ENCODE results near the gene ARHGAP40.

ARHGAP40 gene

DNA sequence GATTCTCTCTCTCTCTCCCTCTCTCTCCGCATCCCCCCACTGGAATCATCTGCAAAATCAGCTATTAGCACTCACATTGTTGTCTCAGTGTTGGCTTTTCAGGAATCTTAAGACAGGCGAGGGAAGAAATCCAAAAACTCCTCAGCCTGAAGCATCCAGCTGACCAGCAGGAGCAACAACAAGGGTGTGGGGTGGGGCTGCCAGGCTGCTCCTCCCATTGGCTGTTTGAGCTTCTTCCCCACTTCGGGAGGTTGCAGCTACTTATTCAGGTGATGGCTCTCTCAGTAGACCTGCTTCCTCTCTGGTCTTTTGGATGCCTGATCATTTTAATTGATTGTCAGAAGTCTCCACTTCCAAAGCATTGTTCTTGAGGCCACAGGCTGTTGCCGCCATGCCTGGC lies 98.5 kb downstream of the ARHGAP40 start:
- ChIA-PET POLR2A (no interaction called here), CTCF (no interaction called here)
- Histone ChIP-seq H3K9me3 (ENCODE audit: control insufficient read depth, insufficient read depth, low read depth, low read length) (no peaks in the 10 kb centered on the region), H3K4me1 (ENCODE audit: control insufficient read depth, insufficient read depth, low read length) (no peaks in the 10 kb centered on the region), H3K27ac (ENCODE audit: extremely low read depth, low read depth, low read length) (no peak overlapping the region), H3K4me3 (ENCODE audit: low read depth, low read length) (no peak overlapping the region), H3K36me3 (ENCODE audit: control insufficient read depth in 2 of 2, insufficient read depth in 1 of 2, low read length in 2 of 2) (no peaks in the 10 kb centered on the region)
- TF ChIP-seq ZNF571 (tag by site-specific recombination; IDR thresholded peaks at IDR 0.05) (no peak), ZNF37A (tag by site-specific recombination; IDR thresholded peaks at IDR 0.05) (no peak), ZNF132 (tag by site-specific recombination; IDR thresholded peaks at IDR 0.05; ENCODE audit: borderline replicate concordance) (no peak), ZNF19 (tag by site-specific recombination; IDR thresholded peaks at IDR 0.05; ENCODE audit: low read depth) (no peak), ZNF223 (tag by site-specific recombination; IDR thresholded peaks at IDR 0.05) (no peak), IKZF3 (tag by site-specific recombination; IDR thresholded peaks at IDR 0.05) (no peak), PBX3 (CRISPR knock-in tag; IDR thresholded peaks at IDR 0.05) (no peak), ZSCAN4 (tag by site-specific recombination; IDR thresholded peaks at IDR 0.05) (no peak), REPIN1 (tag by site-specific recombination; IDR thresholded peaks at IDR 0.05; ENCODE audit: low read depth) (no peak), MYNN (tag by site-specific recombination; IDR thresholded peaks at IDR 0.05; ENCODE audit: borderline replicate concordance) (no peak), ZBTB17 (tag by site-specific recombination; IDR thresholded peaks at IDR 0.05) (no peak), TCF7L2 (IDR thresholded peaks at IDR 0.05; ENCODE audit: borderline replicate concordance, low read depth, low read length) (no peak), ZNF624 (tag by site-specific recombination; IDR thresholded peaks at IDR 0.05) (no peak), KLF7 (tag by site-specific recombination; IDR thresholded peaks at IDR 0.05; ENCODE audit: borderline replicate concordance) (no peak), ZNF354C (tag by site-specific recombination; IDR thresholded peaks at IDR 0.05; ENCODE audit: borderline replicate concordance, low read depth) (no peak), ZFP3 (tag by site-specific recombination; IDR thresholded peaks at IDR 0.05; ENCODE audit: low read depth) (no peak)
- TF ChIP-seq, protein P1, sequence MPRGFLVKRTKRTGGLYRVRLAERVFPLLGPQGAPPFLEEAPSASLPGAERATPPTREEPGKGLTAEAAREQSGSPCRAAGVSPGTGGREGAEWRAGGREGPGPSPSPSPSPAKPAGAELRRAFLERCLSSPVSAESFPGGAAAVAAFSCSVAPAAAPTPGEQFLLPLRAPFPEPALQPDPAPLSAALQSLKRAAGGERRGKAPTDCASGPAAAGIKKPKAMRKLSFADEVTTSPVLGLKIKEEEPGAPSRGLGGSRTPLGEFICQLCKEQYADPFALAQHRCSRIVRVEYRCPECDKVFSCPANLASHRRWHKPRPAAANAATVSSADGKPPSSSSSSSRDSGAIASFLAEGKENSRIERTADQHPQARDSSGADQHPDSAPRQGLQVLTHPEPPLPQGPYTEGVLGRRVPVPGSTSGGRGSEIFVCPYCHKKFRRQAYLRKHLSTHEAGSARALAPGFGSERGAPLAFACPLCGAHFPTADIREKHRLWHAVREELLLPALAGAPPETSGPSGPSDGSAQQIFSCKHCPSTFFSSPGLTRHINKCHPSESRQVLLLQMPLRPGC (tag by site-specific recombination; IDR thresholded peaks at IDR 0.05): no peak
- TF ChIP-seq, protein P2, sequence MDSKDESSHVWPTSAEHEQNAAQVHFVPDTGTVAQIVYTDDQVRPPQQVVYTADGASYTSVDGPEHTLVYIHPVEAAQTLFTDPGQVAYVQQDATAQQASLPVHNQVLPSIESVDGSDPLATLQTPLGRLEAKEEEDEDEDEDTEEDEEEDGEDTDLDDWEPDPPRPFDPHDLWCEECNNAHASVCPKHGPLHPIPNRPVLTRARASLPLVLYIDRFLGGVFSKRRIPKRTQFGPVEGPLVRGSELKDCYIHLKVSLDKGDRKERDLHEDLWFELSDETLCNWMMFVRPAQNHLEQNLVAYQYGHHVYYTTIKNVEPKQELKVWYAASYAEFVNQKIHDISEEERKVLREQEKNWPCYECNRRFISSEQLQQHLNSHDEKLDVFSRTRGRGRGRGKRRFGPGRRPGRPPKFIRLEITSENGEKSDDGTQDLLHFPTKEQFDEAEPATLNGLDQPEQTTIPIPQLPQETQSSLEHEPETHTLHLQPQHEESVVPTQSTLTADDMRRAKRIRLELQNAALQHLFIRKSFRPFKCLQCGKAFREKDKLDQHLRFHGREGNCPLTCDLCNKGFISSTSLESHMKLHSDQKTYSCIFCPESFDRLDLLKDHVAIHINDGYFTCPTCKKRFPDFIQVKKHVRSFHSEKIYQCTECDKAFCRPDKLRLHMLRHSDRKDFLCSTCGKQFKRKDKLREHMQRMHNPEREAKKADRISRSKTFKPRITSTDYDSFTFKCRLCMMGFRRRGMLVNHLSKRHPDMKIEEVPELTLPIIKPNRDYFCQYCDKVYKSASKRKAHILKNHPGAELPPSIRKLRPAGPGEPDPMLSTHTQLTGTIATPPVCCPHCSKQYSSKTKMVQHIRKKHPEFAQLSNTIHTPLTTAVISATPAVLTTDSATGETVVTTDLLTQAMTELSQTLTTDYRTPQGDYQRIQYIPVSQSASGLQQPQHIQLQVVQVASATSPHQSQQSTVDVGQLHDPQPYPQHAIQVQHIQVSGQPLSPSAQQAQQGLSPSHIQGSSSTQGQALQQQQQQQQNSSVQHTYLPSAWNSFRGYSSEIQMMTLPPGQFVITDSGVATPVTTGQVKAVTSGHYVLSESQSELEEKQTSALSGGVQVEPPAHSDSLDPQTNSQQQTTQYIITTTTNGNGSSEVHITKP (tag by site-specific recombination; IDR thresholded peaks at IDR 0.05): no peak
- TF ChIP-seq, protein P3, sequence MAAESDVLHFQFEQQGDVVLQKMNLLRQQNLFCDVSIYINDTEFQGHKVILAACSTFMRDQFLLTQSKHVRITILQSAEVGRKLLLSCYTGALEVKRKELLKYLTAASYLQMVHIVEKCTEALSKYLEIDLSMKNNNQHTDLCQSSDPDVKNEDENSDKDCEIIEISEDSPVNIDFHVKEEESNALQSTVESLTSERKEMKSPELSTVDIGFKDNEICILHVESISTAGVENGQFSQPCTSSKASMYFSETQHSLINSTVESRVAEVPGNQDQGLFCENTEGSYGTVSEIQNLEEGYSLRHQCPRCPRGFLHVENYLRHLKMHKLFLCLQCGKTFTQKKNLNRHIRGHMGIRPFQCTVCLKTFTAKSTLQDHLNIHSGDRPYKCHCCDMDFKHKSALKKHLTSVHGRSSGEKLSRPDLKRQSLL (tag by site-specific recombination; IDR thresholded peaks at IDR 0.05): no peak
